Activated CD8-positive, alpha-beta T cell treated with anti-CD3 and anti-CD28 coated beads for 36 hours (primary cell): ENCODE results near the gene FMNL2. TPM values are rescaled to one million over a fixed set of nuclear protein-coding genes. Genes with fewer than 3 reads are reported as not detected.

Source experiments
- ATAC-seq: fragments of 200-7000 bp; cut with Tn5 transposase; one replicate; pipeline ENCODE4 v1.10.0; 2021; ENCODE audit warnings: mild to moderate bottlenecking, moderate library complexity
- CTCF ChIA-PET: fragments of 350-600 bp; sonication (Branson Sonifier 250); formaldehyde crosslinking; loops from one replicate; lab custom pipeline; 2021; ENCODE audit warnings: antibody characterized with exemption; lab: Charles Lee
- POLR2A ChIA-PET: fragments of 350-600 bp; sonication (Branson Sonifier 250); formaldehyde crosslinking; loops from one replicate; lab custom pipeline; 2021; ENCODE audit warnings: antibody characterized with exemption; lab: Charles Lee
- DNase-seq: peaks from one replicate; pipeline ENCODE4 v3.0.0-alpha.2; 2020
- H3K27ac Mint-ChIP-seq: one replicate; pipeline ENCODE4 v1.8.0; 2021; ENCODE audit warnings: mild to moderate bottlenecking, mixed read lengths
- H3K27me3 Mint-ChIP-seq: one replicate; pipeline ENCODE4 v1.8.0; 2021; ENCODE audit warnings: mixed read lengths
- H3K36me3 Mint-ChIP-seq: one replicate; pipeline ENCODE4 v1.8.0; 2021; ENCODE audit warnings: low read depth, mixed read lengths
- H3K4me1 Mint-ChIP-seq: one replicate; pipeline ENCODE4 v1.8.0; 2021; ENCODE audit warnings: low read depth, mixed read lengths
- H3K4me3 Mint-ChIP-seq: one replicate; pipeline ENCODE4 v1.8.0; 2021; ENCODE audit warnings: mild to moderate bottlenecking, moderate library complexity, mixed read lengths
- H3K9me3 Mint-ChIP-seq: one replicate; pipeline ENCODE4 v1.8.0; 2021; ENCODE audit warnings: mixed read lengths
- CTCF ChIP-seq: fragments of 200-600 bp; IDR thresholded peaks from one replicate; pipeline ENCODE4 v1.8.0; 2022; ENCODE audit warnings: antibody characterized with exemption, mild to moderate bottlenecking
- intact Hi-C: fragments of 100-400 bp; cut with micrococcal nuclease; formaldehyde crosslinking; loops from one replicate; pipeline ENCODE4 v1.10.0; 2022
- total RNA-seq, 2 experiments: library from RNA; stranded (reverse); gene quantifications; one replicate each; pipeline ENCODE4 v1.2.3, GENCODE V29; 2021

Gene FMNL2
- total RNA-seq, 2 experiments from 2014 or later = 1.1 TPM

GRCh38 chr2:152617456-152618192 lies 282.6 kb downstream of the FMNL2 start:
- Mint-ChIP-seq H3K27me3 (peaks cover 2% of the 10 kb centered on the region), H3K4me1 (no peaks in the 10 kb centered on the region), H3K4me3 (no peak overlapping the region), H3K36me3 (no peaks in the 10 kb centered on the region), H3K27ac (no peak overlapping the region), H3K9me3 (no peaks in the 10 kb centered on the region)
- intact Hi-C loops = no loop called here
- ATAC-seq (no peak), DNase-seq (no peak)
- ChIA-PET CTCF (interaction anchor here (2.9 kb wide), 1 partner anchor 18 kb away, joined by 9 read pairs; no protein-coding TSS in a partner anchor), POLR2A (no interaction called here)
- no peak for TF ChIP-seq CTCF

GRCh38 chr2:152618193-152618564 lies 283.2 kb downstream of the FMNL2 start:
- ChIA-PET CTCF (interaction anchor here (2.9 kb wide), 1 partner anchor 17 kb away, joined by 9 read pairs; no protein-coding TSS in a partner anchor), POLR2A (no interaction called here)
- DNase-seq = no peak
- Mint-ChIP-seq H3K27me3 (peaks cover 2% of the 10 kb centered on the region), H3K36me3 (no peaks in the 10 kb centered on the region), H3K27ac (no peak overlapping the region), H3K4me3 (no peak overlapping the region), H3K9me3 (no peaks in the 10 kb centered on the region), H3K4me1 (no peaks in the 10 kb centered on the region)
- no peak for TF ChIP-seq CTCF
- intact Hi-C loops = no loop called here
- no peak for ATAC-seq

- H3K27ac Mint-ChIP-seq = no peak overlapping the region
- no peak for TF ChIP-seq CTCF
- ChIA-PET CTCF (no interaction called here), POLR2A (no interaction called here)
- no peaks in the 10 kb centered on the region for H3K36me3 Mint-ChIP-seq
- peaks cover 2% of the 10 kb centered on the region for H3K27me3 Mint-ChIP-seq
- ATAC-seq = no peak
- no peak overlapping the region for H3K4me3 Mint-ChIP-seq
- no peaks in the 10 kb centered on the region for H3K9me3 Mint-ChIP-seq
- H3K4me1 Mint-ChIP-seq = no peaks in the 10 kb centered on the region
- intact Hi-C loops = no loop called here
- no peak for DNase-seq
Measured at GRCh38 chr2:152620208-152620607, 285.2 kb downstream of the FMNL2 start.

- ATAC-seq = no peak
- no peak for TF ChIP-seq CTCF
- no peak for DNase-seq
- intact Hi-C loops = no loop called here
- Mint-ChIP-seq H3K36me3 (no peaks in the 10 kb centered on the region), H3K27me3 (peaks cover 5% of the 10 kb centered on the region), H3K4me1 (no peaks in the 10 kb centered on the region), H3K9me3 (no peaks in the 10 kb centered on the region), H3K4me3 (no peak overlapping the region), H3K27ac (no peak overlapping the region)
- ChIA-PET CTCF (interaction anchor here (1.5 kb wide), 1 partner anchor 15 kb away, joined by 7 read pairs; no protein-coding TSS in a partner anchor), POLR2A (no interaction called here)
Measured at GRCh38 chr2:152620985-152621384, 286.0 kb downstream of the FMNL2 start.

- DNase-seq (no peak), ATAC-seq (no peak)
- Mint-ChIP-seq H3K27ac (no peak overlapping the region), H3K36me3 (no peaks in the 10 kb centered on the region), H3K27me3 (peaks cover 6% of the 10 kb centered on the region), H3K4me1 (no peaks in the 10 kb centered on the region), H3K9me3 (no peaks in the 10 kb centered on the region), H3K4me3 (no peak overlapping the region)
- no peak for TF ChIP-seq CTCF
- intact Hi-C loops = no loop called here
- ChIA-PET POLR2A (no interaction called here), CTCF (interaction anchor here (1.5 kb wide), 1 partner anchor 13 kb away, joined by 7 read pairs; no protein-coding TSS in a partner anchor)
Measured at GRCh38 chr2:152622219-152622618, 287.2 kb downstream of the FMNL2 start.
